ENCODE data around the gene C7.

C7 gene

GRCh38 chr5:40958811-40959210 is 49.5 kb downstream of the C7 start:
- no peak for DNase-seq (ENCODE audit: low read depth)
- no peak overlapping the region for H3K4me3 ChIP-seq (ENCODE audit: low read depth, low read length)
- no peak for TF ChIP-seq CTCF (IDR thresholded peaks at IDR 0.05; ENCODE audit: control insufficient read depth, extremely low read depth, insufficient read depth)

- DNase-seq (ENCODE audit: low read depth) = no peak
- TF ChIP-seq CTCF (IDR thresholded peaks at IDR 0.05; ENCODE audit: control insufficient read depth, extremely low read depth, insufficient read depth) = no peak
- H3K4me3 ChIP-seq (ENCODE audit: low read depth, low read length) = no peak overlapping the region
Measured at GRCh38 chr5:40960037-40960436, 50.7 kb downstream of the C7 start.

GRCh38 chr5:40962207-40962955 is 53.1 kb downstream of the C7 start:
- no peak for DNase-seq (ENCODE audit: low read depth)
- H3K4me3 ChIP-seq (ENCODE audit: low read depth, low read length) = no peak overlapping the region
- TF ChIP-seq CTCF (IDR thresholded peaks at IDR 0.05; ENCODE audit: control insufficient read depth, extremely low read depth, insufficient read depth) = peak; percentile 35

GRCh38 chr5:40972434-40972833 is 63.1 kb downstream of the C7 start:
- H3K4me3 ChIP-seq (ENCODE audit: low read depth, low read length) = no peak overlapping the region
- DNase-seq (ENCODE audit: low read depth) = no peak
- TF ChIP-seq CTCF (IDR thresholded peaks at IDR 0.05; ENCODE audit: control insufficient read depth, extremely low read depth, insufficient read depth) = no peak

- DNase-seq (ENCODE audit: low read depth) = no peak
- no peak overlapping the region for H3K4me3 ChIP-seq (ENCODE audit: low read depth, low read length)
- no peak for TF ChIP-seq CTCF (IDR thresholded peaks at IDR 0.05; ENCODE audit: control insufficient read depth, extremely low read depth, insufficient read depth)
Measured at GRCh38 chr5:40973364-40974004, 64.2 kb downstream of the C7 start.

- no peak for TF ChIP-seq CTCF (IDR thresholded peaks at IDR 0.05; ENCODE audit: control insufficient read depth, extremely low read depth, insufficient read depth)
- DNase-seq (ENCODE audit: low read depth) = peak; percentile 40
- no peak overlapping the region for H3K4me3 ChIP-seq (ENCODE audit: low read depth, low read length)
Measured at GRCh38 chr5:40976041-40976440, 66.7 kb downstream of the C7 start.

Data from LNCaP clone FGC (cell line).